ENCODE measurements around the gene HOXD9. TPM values are rescaled to one million over a fixed set of nuclear protein-coding genes. Genes with fewer than 3 reads are reported as not detected.

Gene HOXD9
- total RNA-seq (2014; rRNA removed; shearing (Covaris generic)): 3.9 and 4.4 TPM in 2 replicates

GRCh38 chr2:176122683-176123410 lies at the start of gene HOXD9:
HOXD9 (plus strand) TSS chr2:176122719; CDS start chr2:176122769, 50 bp downstream.
- peak; percentile 72 to 77 for DNase-seq
- H3K9me3 ChIP-seq (replicated peaks): no peaks in the 10 kb centered on the region
- H3K27ac ChIP-seq: peak within 1 kb of the TSS; percentile 50; the same call in 1 of the 2 replicates
- peak within 1 kb of the TSS; percentile 80 for H3K4me3 ChIP-seq
- H3K27me3 ChIP-seq: no peaks in the 10 kb centered on the region
- no peaks in the 10 kb centered on the region for H3K36me3 ChIP-seq
- H3K4me1 ChIP-seq: no peaks in the 10 kb centered on the region

- no peaks in the 10 kb centered on the region for H3K36me3 ChIP-seq
- H3K4me3 ChIP-seq: no peak overlapping the region
- no peak for DNase-seq
- H3K9me3 ChIP-seq (replicated peaks): no peaks in the 10 kb centered on the region
- no peak overlapping the region for H3K27ac ChIP-seq
- peaks cover 2% of the 10 kb centered on the region; the same call in 1 of the 2 replicates for H3K4me1 ChIP-seq
- H3K27me3 ChIP-seq: no peaks in the 10 kb centered on the region
Measured at GRCh38 chr2:176072951-176073904, 49.3 kb upstream of the HOXD9 start.

GRCh38 chr2:176074919-176075425 lies 47.5 kb upstream of the HOXD9 start:
- no peaks in the 10 kb centered on the region for H3K27me3 ChIP-seq
- peak in 1 of 2 experiments; percentile 46 for DNase-seq
- H3K4me3 ChIP-seq: peak overlapping the region; percentile 66
- H3K9me3 ChIP-seq (replicated peaks): no peaks in the 10 kb centered on the region
- no peaks in the 10 kb centered on the region for H3K36me3 ChIP-seq
- peaks cover 2% of the 10 kb centered on the region; the same call in 1 of the 2 replicates for H3K4me1 ChIP-seq
- peak overlapping the region; percentile 80 for H3K27ac ChIP-seq

- Histone ChIP-seq H3K36me3 (no peaks in the 10 kb centered on the region), H3K27me3 (no peaks in the 10 kb centered on the region), H3K9me3 (replicated peaks) (no peaks in the 10 kb centered on the region), H3K4me3 (peak overlapping the region; percentile 66), H3K27ac (peak overlapping the region; percentile 80), H3K4me1 (peaks cover 2% of the 10 kb centered on the region; the same call in 1 of the 2 replicates)
- DNase-seq: peak; percentile 89 to 94
Measured at GRCh38 chr2:176075481-176075880, 47.0 kb upstream of the HOXD9 start.

GRCh38 chr2:176076063-176076462 lies 46.5 kb upstream of the HOXD9 start:
- H3K36me3 ChIP-seq: no peaks in the 10 kb centered on the region
- no peaks in the 10 kb centered on the region for H3K27me3 ChIP-seq
- H3K27ac ChIP-seq: peak overlapping the region; percentile 80
- H3K4me1 ChIP-seq: peaks cover 2% of the 10 kb centered on the region; the same call in 1 of the 2 replicates
- H3K4me3 ChIP-seq: peak overlapping the region; percentile 66
- no peaks in the 10 kb centered on the region for H3K9me3 ChIP-seq (replicated peaks)
- no peak for DNase-seq

GRCh38 chr2:176076796-176077195 lies 45.7 kb upstream of the HOXD9 start:
- Histone ChIP-seq H3K27ac (no peak overlapping the region), H3K36me3 (no peaks in the 10 kb centered on the region), H3K4me3 (no peak overlapping the region), H3K27me3 (no peaks in the 10 kb centered on the region), H3K9me3 (replicated peaks) (no peaks in the 10 kb centered on the region), H3K4me1 (peaks cover 2% of the 10 kb centered on the region; the same call in 1 of the 2 replicates)
- DNase-seq: no peak

- DNase-seq: no peak
- Histone ChIP-seq H3K27me3 (no peaks in the 10 kb centered on the region), H3K27ac (no peak overlapping the region), H3K4me3 (no peak overlapping the region), H3K9me3 (replicated peaks) (no peaks in the 10 kb centered on the region), H3K4me1 (peaks cover 2% of the 10 kb centered on the region; the same call in 1 of the 2 replicates), H3K36me3 (no peaks in the 10 kb centered on the region)
Measured at GRCh38 chr2:176078541-176079284, 43.8 kb upstream of the HOXD9 start.

GRCh38 chr2:176079285-176079830 lies 43.2 kb upstream of the HOXD9 start:
- no peaks in the 10 kb centered on the region for H3K27me3 ChIP-seq
- H3K9me3 ChIP-seq (replicated peaks): no peaks in the 10 kb centered on the region
- no peak overlapping the region for H3K27ac ChIP-seq
- peaks cover 2% of the 10 kb centered on the region; the same call in 1 of the 2 replicates for H3K4me1 ChIP-seq
- DNase-seq: no peak
- no peaks in the 10 kb centered on the region for H3K36me3 ChIP-seq
- H3K4me3 ChIP-seq: no peak overlapping the region

GRCh38 chr2:176079831-176080539 lies 42.5 kb upstream of the HOXD9 start:
- no peaks in the 10 kb centered on the region for H3K27me3 ChIP-seq
- no peak overlapping the region for H3K27ac ChIP-seq
- no peak overlapping the region for H3K4me3 ChIP-seq
- no peaks in the 10 kb centered on the region for H3K36me3 ChIP-seq
- no peak for DNase-seq
- no peaks in the 10 kb centered on the region for H3K9me3 ChIP-seq (replicated peaks)
- H3K4me1 ChIP-seq: no peaks in the 10 kb centered on the region

- Histone ChIP-seq H3K27ac (no peak overlapping the region), H3K4me1 (no peaks in the 10 kb centered on the region), H3K9me3 (replicated peaks) (no peaks in the 10 kb centered on the region), H3K27me3 (no peaks in the 10 kb centered on the region), H3K36me3 (no peaks in the 10 kb centered on the region), H3K4me3 (no peak overlapping the region)
- DNase-seq: no peak
Measured at GRCh38 chr2:176080540-176081375, 41.8 kb upstream of the HOXD9 start.

- Histone ChIP-seq H3K36me3 (no peaks in the 10 kb centered on the region), H3K27ac (no peak overlapping the region), H3K9me3 (replicated peaks) (no peaks in the 10 kb centered on the region), H3K27me3 (no peaks in the 10 kb centered on the region), H3K4me1 (no peaks in the 10 kb centered on the region), H3K4me3 (no peak overlapping the region)
- DNase-seq: no peak
Measured at GRCh38 chr2:176081376-176081836, 41.1 kb upstream of the HOXD9 start.

- H3K4me3 ChIP-seq: no peak overlapping the region
- H3K27ac ChIP-seq: no peak overlapping the region
- H3K36me3 ChIP-seq: no peaks in the 10 kb centered on the region
- no peaks in the 10 kb centered on the region for H3K27me3 ChIP-seq
- no peaks in the 10 kb centered on the region for H3K9me3 ChIP-seq (replicated peaks)
- DNase-seq: no peak
- no peaks in the 10 kb centered on the region for H3K4me1 ChIP-seq
Measured at GRCh38 chr2:176081837-176082524, 40.5 kb upstream of the HOXD9 start.

Measured in SJCRH30 (cell line).